ENCODE results near the gene NPTX2.

NPTX2 gene

DNA sequence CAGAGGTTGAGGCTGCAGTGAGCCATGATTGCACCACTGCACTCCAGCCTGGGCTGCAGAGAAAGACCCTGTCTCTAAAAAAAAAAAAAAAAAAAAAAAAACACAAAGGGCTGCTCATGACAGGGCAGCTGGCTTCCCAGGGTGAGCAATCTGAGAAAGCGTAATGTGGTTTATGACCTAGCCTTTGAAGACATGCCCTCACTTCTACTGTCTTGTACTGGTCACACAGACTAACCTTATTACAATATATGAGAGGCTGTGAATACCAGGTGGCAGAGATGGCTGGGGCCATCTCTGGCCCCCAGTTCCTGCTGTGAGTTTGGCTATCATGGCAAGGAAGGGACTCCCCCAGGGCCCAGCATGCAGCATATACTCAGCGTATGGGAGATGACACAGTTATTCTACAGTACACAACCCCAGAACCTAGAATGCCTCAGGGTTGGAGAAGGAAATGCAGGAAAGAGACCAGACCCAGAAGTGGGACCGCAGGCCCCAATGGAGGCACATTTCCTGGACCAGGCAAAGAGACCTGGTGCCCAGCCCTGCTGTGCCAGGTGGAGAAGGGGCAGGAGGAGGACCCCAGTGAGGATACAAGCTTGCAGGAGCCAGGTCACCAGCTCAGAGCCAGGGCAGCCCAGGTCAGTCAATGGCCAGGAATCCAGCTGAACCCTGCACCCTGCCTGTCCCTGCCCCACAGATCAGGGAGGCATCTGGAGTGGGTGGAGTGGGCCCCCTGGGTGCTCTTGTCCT is 26.3 kb downstream of the NPTX2 start:
- no peak for DNase-seq
- in situ Hi-C loops (cut with MboI; ENCODE audit: low pct_unique_long_range_greater_than_20kb, low sequenced_read_pairs): no loop called here

DNA sequence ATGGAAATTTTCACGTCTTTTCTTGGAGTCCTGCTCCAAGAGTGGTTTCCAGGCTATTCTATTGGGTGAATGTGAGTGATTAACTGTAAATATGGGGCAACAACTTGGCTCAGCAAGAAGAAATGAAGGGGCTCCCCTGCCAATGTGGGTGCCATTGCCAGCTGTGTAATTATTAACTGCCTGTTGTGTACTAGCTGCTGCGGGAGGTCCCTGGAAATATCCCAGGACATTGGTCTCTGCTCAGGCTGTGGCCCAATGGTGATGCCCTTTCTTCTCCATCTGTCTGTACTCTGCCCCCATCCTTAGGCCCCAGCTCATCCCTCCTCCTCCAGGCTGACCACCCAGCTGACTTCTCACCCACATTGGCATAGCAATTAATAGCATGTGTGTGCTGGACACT is 29.4 kb downstream of the NPTX2 start:
- in situ Hi-C loops (cut with MboI; ENCODE audit: low pct_unique_long_range_greater_than_20kb, low sequenced_read_pairs): no loop called here
- DNase-seq: no peak

DNA sequence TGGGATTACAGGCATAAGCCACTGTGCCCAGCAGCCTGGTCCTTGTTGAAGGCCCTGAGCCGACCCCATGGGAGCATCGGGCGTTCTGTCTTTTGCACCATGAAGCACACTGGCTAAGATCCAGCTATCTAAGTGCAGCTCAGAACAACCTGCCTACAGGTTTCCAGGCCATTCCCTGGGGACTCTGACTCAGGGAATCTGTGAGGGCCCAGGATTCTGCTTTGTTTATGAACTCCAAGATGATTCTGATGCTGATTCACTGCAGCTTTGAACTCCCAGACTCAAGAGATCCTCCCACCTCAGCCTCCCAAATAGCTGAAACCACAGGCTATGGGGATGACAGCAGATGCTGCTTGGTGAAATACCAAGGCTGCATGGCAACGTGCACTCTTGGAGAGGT is 30.2 kb downstream of the NPTX2 start:
- no peak for DNase-seq
- in situ Hi-C loops (cut with MboI; ENCODE audit: low pct_unique_long_range_greater_than_20kb, low sequenced_read_pairs): no loop called here

DNA sequence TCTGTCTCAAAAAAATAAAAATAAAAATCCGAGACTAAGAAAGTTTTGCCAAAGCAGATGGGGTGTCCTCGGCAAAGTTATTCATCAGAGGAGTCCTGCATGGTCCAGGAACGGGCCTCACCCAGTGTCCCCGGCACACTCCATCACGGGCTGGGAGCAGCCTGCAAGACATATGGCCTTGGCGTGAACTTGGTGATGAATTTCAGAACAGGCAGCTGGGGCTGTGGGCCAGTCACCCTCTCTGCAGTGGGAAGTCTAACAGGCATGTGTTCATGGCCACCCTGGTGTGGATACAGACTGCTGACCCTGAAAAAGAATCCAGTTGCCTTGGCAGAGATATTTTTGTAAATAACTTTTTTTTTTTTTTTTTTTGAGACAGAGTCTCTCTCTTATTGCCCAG is 34.7 kb downstream of the NPTX2 start:
- in situ Hi-C loops (cut with MboI; ENCODE audit: low pct_unique_long_range_greater_than_20kb, low sequenced_read_pairs): no loop called here
- no peak for DNase-seq

DNA sequence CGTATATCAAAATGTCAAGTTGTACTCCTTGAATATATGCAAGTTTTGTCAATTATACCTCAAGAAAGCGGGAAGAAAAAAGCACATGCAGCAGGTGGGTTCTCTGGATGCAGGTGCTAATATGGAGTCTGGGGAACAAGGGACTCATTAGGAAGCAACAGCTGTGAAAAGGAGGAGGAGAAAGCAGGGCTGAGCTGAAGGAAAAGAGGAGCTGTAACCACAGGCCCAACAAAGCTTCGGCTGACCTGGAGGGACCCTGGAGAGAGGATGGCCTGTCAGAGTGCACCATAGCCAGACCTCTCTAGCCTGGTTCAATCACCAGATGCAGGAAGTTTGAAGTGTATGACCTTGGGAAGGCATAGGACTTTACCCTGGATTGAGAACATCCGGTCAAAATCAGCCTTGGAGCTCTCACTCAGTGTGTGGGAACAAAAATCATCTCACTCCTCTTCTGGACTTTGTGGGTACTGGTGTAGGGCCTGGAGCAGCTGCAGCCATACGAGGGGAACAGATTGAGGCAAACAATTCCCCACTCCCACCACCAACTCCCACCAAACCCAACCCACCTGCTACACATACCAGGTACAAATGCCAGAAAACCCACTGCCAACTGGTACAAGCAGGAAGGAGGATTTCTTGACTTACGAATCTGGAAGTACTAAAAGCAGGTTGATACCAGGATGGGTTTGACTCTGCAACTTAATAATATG is 36.7 kb downstream of the NPTX2 start:
- no peak for DNase-seq
- in situ Hi-C loops (cut with MboI; ENCODE audit: low pct_unique_long_range_greater_than_20kb, low sequenced_read_pairs): no loop called here

DNA sequence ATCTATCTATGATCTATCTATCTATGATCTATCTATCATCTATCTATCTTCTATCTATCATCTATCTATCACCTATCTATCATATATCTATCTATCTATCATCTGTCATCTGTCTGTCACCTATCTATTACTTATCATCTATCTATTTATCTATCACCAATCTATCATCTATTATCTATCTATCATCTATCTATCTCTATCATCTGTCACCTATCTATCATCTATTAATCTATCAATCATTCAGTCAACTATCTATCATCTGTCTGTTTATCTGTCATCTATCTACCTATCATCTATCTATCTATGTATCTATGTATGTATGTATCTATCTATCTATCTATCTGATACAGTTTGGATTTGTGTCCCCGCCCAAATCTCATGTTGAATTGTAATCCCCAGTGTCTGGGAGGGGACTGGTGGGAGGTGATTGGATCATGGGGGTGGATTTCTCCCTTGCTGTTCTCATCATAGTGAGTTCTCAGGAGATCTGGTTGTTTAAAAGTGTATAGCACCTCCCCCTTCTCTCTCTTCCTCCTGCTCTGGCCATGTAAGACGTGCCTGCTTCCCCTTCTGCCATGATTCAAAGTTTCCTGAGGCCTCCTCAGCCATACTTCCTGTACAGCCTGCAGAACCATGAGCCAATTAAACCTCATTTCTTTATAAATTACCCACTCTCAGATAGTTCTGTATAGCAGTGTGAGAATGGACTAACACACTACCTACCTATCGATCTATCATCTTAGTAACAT is 37.6 kb downstream of the NPTX2 start:
- DNase-seq: no peak
- in situ Hi-C loops (cut with MboI; ENCODE audit: low pct_unique_long_range_greater_than_20kb, low sequenced_read_pairs): no loop called here

DNA sequence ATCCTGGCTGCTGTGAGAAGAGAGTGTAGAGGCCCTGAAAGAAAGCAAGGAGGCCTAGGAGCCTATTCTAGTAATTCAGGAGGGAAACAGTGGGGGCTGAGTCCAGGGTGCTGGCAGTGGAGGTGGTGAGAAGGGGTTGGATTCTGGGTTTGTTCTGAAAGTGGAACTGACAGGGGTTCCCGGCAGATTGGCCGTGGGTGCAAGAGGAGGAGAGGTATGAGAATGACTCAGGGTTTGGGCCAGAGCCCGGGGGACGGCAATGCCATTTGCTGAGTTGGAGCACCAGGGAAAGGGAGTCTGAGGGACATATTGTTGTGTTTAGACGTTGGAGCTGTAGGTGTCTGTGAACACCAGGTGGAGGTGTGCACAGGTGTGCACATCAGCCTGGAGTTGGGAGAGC is 38.5 kb downstream of the NPTX2 start:
- DNase-seq: no peak
- in situ Hi-C loops (cut with MboI; ENCODE audit: low pct_unique_long_range_greater_than_20kb, low sequenced_read_pairs): no loop called here

DNA sequence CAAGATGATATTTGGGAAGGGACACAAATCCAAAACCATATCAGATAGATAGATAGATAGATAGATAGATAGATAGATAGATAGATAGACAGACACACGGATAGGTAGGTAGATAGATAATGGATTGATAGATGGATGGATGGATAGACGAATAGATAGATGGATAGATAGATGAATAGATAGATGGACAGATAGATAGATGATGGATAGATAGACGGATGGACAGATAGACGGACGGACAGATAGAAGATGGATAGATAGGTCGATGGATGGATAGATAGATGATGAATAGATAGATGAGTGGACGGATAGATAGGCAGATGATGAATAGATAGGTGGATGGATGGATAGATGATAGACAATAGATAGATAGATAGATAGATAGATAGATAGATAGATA is 39.8 kb downstream of the NPTX2 start:
- in situ Hi-C loops (cut with MboI; ENCODE audit: low pct_unique_long_range_greater_than_20kb, low sequenced_read_pairs): no loop called here

DNA sequence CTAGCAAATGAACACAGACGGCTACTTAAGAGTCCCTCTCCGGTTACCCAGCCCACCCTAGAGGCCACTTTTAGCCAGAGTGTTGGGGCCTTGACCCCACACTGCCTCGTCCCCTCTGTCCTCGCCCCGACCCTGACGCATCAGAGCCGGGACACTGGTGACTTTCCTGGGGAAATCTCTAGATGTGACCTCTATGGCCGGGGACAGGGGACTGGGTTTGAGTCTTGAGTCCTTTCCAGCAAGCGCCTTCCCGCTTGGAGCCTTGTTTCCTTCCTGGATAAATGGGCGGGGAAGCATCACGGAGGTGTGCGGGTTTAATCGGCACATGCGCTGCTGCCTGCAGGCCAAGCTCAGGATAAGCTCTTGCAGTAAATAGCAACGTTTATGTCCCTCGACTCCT is 40.7 kb downstream of the NPTX2 start:
- DNase-seq: no peak
- in situ Hi-C loops (cut with MboI; ENCODE audit: low pct_unique_long_range_greater_than_20kb, low sequenced_read_pairs): no loop called here

More for the DNA sequence above, 39.8 kb downstream of the NPTX2 start:
- no peak for DNase-seq

DNA sequence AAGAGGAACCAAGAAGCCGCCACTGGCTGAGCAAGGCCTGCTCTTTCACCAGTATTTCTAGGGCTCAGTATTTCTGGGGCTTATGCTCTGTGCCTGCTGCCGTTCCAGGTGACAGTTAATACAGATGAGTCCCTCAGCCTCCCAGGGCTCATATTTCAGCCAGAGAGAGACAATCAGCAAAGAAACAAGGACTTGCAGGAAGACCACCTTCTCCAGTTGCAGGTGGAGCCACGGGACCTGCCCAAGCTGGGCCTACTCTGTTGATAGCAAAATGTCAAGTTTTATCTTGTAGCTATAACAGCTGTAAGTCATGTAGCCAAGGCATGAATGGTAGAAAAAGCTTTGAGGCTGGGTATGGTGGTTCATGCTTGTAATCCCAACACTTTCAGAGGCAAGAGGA is 42.7 kb downstream of the NPTX2 start:
- DNase-seq: no peak
- in situ Hi-C loops (cut with MboI; ENCODE audit: low pct_unique_long_range_greater_than_20kb, low sequenced_read_pairs): no loop called here

DNA sequence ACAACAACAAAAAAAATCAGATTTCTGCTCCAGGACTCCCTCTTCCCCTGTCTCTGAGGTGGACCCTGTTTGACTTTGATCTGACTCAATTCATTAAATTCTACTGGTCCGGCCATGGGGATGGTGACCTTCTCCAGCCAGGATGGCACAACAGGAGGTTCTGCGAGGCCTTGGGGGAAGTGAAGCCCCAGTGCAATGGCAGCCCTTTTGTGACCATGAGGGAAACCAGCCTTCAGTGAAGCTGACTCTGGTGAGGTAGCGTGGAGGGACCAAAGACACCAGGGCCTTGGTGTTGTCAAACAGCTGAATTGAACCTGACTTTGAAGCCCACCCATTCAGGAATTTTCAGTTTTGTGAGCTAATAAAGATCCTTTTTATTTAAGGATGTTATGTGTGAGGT is 44.5 kb downstream of the NPTX2 start:
- in situ Hi-C loops (cut with MboI; ENCODE audit: low pct_unique_long_range_greater_than_20kb, low sequenced_read_pairs): no loop called here
- no peak for DNase-seq

DNA sequence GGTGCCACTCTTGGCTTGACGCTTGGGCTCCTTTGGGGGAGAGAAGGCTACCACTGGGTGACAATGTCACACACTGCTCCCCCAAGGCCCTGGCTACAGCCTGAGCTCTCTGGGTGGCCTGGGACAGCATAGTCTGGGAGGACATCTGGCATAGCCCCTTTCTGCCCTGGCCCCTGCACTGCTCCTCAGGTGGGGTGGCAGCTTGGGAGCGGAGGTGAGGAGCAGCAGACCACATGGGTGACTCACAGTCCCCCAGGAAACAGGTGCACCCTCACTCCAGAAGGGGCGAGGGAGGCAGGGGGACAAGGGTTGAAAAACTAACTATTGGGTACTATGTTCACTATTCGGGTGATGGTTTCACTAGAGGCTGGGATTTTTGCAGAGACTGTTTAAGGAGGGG is 45.2 kb downstream of the NPTX2 start:
- in situ Hi-C loops (cut with MboI; ENCODE audit: low pct_unique_long_range_greater_than_20kb, low sequenced_read_pairs): no loop called here
- DNase-seq: no peak

DNA sequence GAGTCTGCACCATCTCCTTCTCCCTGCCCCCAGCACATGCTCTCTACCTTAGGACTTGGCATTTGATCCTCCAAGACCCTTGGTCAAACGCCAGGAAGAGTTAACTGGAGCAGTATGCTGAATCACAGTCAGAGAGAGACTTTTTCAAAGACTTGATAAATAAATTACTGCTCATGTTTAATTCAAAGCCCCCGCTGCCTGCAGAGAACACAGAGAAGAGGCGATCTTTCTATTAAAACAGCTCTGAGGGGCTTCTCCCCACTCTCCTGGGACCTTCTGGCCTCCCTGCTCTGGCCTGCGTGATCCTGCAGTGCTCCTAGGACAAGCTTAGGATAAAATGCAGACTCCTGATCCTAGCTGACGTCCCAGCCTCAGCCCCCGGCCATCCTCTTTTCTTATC is 47.8 kb downstream of the NPTX2 start:
- in situ Hi-C loops (cut with MboI; ENCODE audit: low pct_unique_long_range_greater_than_20kb, low sequenced_read_pairs): no loop called here
- DNase-seq: no peak

DNA sequence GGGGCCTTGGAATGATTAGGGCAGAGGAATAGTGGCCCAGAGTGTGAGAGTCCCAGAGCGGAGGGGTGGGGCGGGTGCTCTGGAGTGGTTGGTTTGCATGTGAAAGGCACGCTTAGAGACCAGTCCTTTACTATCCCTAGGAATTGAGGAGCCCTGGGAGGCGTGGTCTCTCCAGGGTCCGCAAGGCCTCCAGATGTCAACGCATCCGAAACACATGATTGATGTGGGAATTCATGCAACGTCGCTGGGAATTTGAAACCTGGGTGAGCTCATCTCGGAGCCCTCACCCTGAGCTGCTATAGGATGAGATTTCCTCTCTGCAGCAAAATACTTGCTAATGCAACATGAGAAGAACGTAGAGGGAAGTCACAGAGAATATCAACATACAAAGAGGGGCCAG is 51.2 kb downstream of the NPTX2 start:
- DNase-seq: no peak
- in situ Hi-C loops (cut with MboI; ENCODE audit: low pct_unique_long_range_greater_than_20kb, low sequenced_read_pairs): no loop called here

DNA sequence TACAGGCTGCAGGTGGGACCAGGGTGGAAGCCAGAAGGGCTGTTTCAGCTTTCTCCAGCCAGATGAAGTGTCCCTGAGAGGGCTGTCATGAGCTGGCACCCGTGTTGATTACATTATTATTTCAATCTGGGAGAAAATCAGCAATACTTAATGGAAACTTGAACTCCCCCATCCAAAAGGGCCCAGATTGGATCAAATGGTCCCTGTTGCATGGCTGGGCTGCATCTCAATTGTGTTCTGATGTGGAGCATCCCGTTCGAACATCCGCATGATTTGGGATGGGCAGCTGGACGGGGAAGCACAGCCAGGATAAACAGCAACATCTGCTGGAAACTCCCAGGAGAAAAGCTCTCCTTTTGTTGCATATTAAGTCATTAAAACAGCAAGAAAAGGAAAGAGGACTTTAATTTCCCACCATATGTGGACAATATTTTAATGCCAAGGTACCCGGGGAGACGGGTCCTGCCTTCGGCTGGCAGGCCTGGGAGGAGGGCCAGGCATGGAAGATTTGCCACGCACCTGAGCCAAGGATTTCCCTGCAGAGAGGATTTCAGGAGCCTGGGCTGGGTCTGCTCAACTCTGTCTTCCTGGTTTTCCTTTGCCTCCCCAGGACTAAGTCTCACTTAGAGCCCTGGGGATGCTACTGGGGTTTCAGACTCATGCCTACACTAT is 52.4 kb downstream of the NPTX2 start:
- DNase-seq: no peak
- in situ Hi-C loops (cut with MboI; ENCODE audit: low pct_unique_long_range_greater_than_20kb, low sequenced_read_pairs): no loop called here

DNA sequence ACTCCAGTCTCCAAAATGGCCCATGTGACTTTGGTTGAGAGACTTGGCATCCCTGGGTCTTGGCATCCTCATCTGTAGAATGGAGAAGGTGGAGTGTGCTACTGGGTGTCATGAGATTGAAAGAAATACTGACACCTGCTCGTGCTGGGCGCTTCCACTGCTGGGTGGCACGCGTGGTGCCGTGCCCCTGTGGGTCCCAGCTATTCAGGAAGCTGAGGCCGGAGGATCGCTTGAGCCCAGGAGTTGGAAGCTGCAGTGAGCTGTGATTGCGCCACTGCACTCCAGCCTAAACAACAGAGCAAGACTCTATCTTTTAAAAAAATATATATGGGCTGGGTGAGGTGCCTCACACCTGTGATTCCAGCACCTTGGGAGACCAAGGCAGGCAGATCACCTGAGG is 53.1 kb downstream of the NPTX2 start:
- in situ Hi-C loops (cut with MboI; ENCODE audit: low pct_unique_long_range_greater_than_20kb, low sequenced_read_pairs): no loop called here
- no peak for DNase-seq

DNA sequence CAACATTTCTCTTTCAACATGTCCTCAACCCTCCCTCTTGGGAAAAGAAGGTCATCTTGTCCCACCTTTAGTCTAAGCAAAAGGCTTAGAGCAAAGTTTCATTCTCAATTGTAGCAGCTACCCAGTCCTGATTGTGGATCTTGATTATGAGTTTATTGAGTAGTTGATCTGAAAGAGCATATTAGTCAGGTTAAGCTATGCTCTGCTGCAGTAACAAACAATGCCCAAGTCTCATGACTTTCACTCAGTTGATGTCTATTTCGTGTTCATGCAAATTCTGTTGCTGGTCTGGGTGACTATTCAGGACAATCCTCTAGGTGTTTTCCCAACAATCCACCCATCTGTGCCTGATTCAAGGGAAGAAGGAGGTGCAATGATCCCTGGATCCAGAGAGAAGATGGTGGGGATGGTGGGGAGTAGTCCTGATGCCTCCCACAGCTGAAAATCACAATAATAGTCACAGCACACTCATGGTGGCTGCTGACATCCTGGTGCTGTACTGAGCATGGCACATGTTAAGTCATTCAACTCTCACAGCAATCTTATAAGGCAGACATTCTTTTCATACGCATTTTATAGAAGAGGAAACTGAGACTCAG is 54.7 kb downstream of the NPTX2 start:
- in situ Hi-C loops (cut with MboI; ENCODE audit: low pct_unique_long_range_greater_than_20kb, low sequenced_read_pairs): no loop called here
- no peak for DNase-seq

DNA sequence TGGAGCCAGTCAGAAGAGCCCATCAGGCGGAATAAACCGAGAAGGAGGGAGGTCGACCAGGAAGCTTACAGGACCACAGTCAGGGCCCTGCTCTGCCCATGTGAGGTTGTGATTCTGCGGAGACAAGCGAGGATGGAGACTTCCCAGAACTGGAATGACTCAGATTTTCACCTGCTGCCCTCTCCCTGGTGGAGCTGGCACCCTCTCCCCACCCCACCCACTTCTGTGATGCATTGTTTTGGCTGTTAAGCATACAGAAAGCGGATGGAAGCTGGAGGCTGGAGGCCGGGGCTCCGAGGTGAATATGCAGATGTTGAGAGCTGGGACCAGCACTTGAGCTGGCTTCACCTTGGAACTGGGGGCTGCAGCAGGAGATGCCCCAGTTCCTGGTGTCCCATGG is 57.4 kb downstream of the NPTX2 start:
- DNase-seq: no peak
- in situ Hi-C loops (cut with MboI; ENCODE audit: low pct_unique_long_range_greater_than_20kb, low sequenced_read_pairs): no loop called here

DNA sequence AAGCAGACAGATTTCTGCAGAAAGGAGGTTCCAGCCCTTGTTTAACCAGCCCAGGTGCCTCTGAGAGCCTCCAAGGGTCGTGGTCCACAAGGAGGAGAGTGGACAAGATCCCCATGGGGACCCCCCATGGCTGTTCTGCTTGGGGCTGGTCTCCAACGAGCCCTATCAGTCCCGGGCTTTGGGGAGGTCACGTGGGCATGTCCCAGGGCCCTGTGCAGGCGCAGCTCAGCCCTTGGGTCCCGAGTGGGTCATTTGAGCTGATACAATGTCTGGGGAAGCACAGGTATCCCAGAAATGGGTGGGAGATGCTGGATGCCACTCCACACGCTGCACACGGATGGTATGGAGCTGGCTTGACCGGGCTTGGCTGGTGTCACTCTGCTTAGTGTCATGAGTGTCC is 57.8 kb downstream of the NPTX2 start:
- DNase-seq: no peak
- in situ Hi-C loops (cut with MboI; ENCODE audit: low pct_unique_long_range_greater_than_20kb, low sequenced_read_pairs): no loop called here

All from KBM-7 (cell line).